Activated B cell treated with CpG ODN at 0.5 μM for 24 hours (primary cell): ENCODE results near the gene LPAR2. TPM values are rescaled to one million over a fixed set of nuclear protein-coding genes. Genes with fewer than 3 reads are reported as not detected.

Experiments used
- ATAC-seq: fragments of 200-7000 bp; cut with Tn5 transposase; one replicate; pipeline ENCODE4 v1.10.0; 2021; ENCODE audit warnings: low read depth, mild to moderate bottlenecking, moderate library complexity
- CTCF ChIA-PET: fragments of 350-600 bp; sonication (Branson Sonifier 250); formaldehyde crosslinking; loops from one replicate; lab custom pipeline; 2021; ENCODE audit warnings: antibody characterized with exemption; lab: Charles Lee
- POLR2A ChIA-PET: fragments of 350-600 bp; sonication (Branson Sonifier 250); formaldehyde crosslinking; loops from one replicate; lab custom pipeline; 2021; ENCODE audit warnings: antibody characterized with exemption; lab: Charles Lee
- DNase-seq: peaks from one replicate; pipeline ENCODE4 v3.0.0; 2022
- H3K27ac Mint-ChIP-seq: one replicate; pipeline ENCODE4 v1.8.0; 2020; ENCODE audit warnings: mixed read lengths
- H3K27me3 Mint-ChIP-seq: one replicate; pipeline ENCODE4 v1.8.0; 2021; ENCODE audit warnings: mixed read lengths
- H3K36me3 Mint-ChIP-seq: one replicate; pipeline ENCODE4 v1.8.0; 2021; ENCODE audit warnings: low read depth, mixed read lengths
- H3K4me1 Mint-ChIP-seq: one replicate; pipeline ENCODE4 v1.8.0; 2021; ENCODE audit warnings: mixed read lengths
- H3K4me3 Mint-ChIP-seq: one replicate; pipeline ENCODE4 v1.8.0; 2020; ENCODE audit warnings: mild to moderate bottlenecking, mixed read lengths
- H3K9me3 Mint-ChIP-seq: one replicate; pipeline ENCODE4 v1.8.0; 2020; ENCODE audit warnings: mixed read lengths
- intact Hi-C: fragments of 100-400 bp; cut with micrococcal nuclease; formaldehyde crosslinking; loops from one replicate; pipeline ENCODE4 v1.15.1; 2024
- total RNA-seq: library from RNA; stranded (reverse); gene quantifications from 2 replicates; pipeline ENCODE4 v1.2.3, GENCODE V29; 2022
- TF ChIP-seq, protein P1 (sequence below): fragments of 200-600 bp; IDR thresholded peaks from one replicate; pipeline ENCODE4 v1.8.0; 2022; ENCODE audit warnings: antibody characterized with exemption, mild to moderate bottlenecking

LPAR2 gene
- total RNA-seq, 1 donor from 2014 or later: 33.7 TPM

DNA sequence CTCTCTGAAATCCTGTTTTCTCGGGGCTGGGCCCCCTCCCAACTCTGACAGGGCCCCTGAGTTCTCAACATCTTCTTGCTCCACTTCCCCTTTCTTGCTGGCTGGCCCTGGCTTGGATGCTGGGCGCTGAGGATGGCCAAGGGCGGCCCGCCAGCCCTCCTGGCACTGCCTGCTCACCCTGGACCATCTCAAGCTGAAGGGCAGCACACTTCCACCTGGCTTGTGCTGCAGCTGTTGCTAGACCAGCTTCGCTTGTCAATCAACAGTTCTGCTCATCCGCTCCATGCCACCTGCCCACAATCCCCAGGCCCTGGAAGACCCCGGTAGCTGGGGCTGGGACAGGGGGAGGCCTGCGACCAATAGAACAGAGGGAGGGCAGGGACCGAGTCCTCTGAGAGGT is 22.3 kb upstream of the LPAR2 start:
- no peak overlapping the region for H3K4me3 Mint-ChIP-seq
- intact Hi-C loops: no loop called here
- DNase-seq (no peak), ATAC-seq (no peak)
- ChIA-PET POLR2A (interaction anchor here (0.7 to 1.7 kb wide), 2 partner anchors 12 to 19 kb away, joined by 3 to 6 read pairs; no protein-coding TSS in a partner anchor), CTCF (interaction anchor here (1.9 kb wide), 1 partner anchor 118 kb away, joined by 10 read pairs; no protein-coding TSS in a partner anchor)
- no peaks in the 10 kb centered on the region for H3K27me3 Mint-ChIP-seq
- no peaks in the 10 kb centered on the region for H3K4me1 Mint-ChIP-seq
- H3K9me3 Mint-ChIP-seq: no peaks in the 10 kb centered on the region
- no peak overlapping the region for H3K27ac Mint-ChIP-seq
- TF ChIP-seq, protein P1, sequence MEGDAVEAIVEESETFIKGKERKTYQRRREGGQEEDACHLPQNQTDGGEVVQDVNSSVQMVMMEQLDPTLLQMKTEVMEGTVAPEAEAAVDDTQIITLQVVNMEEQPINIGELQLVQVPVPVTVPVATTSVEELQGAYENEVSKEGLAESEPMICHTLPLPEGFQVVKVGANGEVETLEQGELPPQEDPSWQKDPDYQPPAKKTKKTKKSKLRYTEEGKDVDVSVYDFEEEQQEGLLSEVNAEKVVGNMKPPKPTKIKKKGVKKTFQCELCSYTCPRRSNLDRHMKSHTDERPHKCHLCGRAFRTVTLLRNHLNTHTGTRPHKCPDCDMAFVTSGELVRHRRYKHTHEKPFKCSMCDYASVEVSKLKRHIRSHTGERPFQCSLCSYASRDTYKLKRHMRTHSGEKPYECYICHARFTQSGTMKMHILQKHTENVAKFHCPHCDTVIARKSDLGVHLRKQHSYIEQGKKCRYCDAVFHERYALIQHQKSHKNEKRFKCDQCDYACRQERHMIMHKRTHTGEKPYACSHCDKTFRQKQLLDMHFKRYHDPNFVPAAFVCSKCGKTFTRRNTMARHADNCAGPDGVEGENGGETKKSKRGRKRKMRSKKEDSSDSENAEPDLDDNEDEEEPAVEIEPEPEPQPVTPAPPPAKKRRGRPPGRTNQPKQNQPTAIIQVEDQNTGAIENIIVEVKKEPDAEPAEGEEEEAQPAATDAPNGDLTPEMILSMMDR: no peak
- H3K36me3 Mint-ChIP-seq: peaks cover 89% of the 10 kb centered on the region

DNA sequence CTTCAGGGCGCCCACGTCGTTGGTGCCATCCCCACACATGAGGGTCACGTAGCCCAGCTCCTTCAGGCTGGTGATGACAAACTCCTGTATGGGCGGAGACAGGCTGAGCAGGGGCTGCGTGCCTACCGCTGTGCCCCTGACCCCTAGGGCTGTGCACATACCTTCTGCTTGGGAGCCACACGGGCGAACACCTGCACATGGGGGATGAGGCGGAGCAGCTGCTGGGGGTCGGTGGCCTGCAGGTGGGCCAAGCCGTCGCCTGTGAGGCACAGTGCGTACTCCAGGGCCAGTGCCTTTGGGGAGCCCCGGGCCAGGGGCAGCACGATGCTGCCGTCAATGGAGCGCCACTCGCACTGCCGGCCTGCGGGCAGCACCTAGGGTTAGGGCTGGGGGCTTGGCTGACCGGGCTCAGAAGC is 21.6 kb upstream of the LPAR2 start:
- Mint-ChIP-seq H3K4me1 (no peaks in the 10 kb centered on the region), H3K4me3 (no peak overlapping the region), H3K27me3 (no peaks in the 10 kb centered on the region), H3K36me3 (peaks cover 87% of the 10 kb centered on the region), H3K27ac (no peak overlapping the region), H3K9me3 (no peaks in the 10 kb centered on the region)
- no peak for ATAC-seq
- TF ChIP-seq, protein P1: no peak
- CTCF ChIA-PET: interaction anchor here (1.9 kb wide), 1 partner anchor 117 kb away, joined by 10 read pairs; no protein-coding TSS in a partner anchor
- DNase-seq: no peak
- POLR2A ChIA-PET: interaction anchor here (0.6 kb wide), 1 partner anchor 14 kb away, joined by 3 read pairs; no protein-coding TSS in a partner anchor
- intact Hi-C loops: no loop called here

- no peak for ATAC-seq
- TF ChIP-seq, protein P1: no peak
- Mint-ChIP-seq H3K4me3 (no peak overlapping the region), H3K27ac (no peak overlapping the region), H3K27me3 (no peaks in the 10 kb centered on the region), H3K4me1 (no peaks in the 10 kb centered on the region), H3K9me3 (no peaks in the 10 kb centered on the region), H3K36me3 (peaks cover 86% of the 10 kb centered on the region)
- CTCF ChIA-PET: interaction anchor here (1.9 kb wide), 1 partner anchor 117 kb away, joined by 10 read pairs; no protein-coding TSS in a partner anchor
- intact Hi-C loops: no loop called here
- no peak for DNase-seq
- POLR2A ChIA-PET: interaction anchor here (0.6 kb wide), 1 partner anchor 15 kb away, joined by 3 read pairs; no protein-coding TSS in a partner anchor
These were observed 21.1 kb upstream of the LPAR2 start for GRCh38 chr19:19649155-19649554.

DNA sequence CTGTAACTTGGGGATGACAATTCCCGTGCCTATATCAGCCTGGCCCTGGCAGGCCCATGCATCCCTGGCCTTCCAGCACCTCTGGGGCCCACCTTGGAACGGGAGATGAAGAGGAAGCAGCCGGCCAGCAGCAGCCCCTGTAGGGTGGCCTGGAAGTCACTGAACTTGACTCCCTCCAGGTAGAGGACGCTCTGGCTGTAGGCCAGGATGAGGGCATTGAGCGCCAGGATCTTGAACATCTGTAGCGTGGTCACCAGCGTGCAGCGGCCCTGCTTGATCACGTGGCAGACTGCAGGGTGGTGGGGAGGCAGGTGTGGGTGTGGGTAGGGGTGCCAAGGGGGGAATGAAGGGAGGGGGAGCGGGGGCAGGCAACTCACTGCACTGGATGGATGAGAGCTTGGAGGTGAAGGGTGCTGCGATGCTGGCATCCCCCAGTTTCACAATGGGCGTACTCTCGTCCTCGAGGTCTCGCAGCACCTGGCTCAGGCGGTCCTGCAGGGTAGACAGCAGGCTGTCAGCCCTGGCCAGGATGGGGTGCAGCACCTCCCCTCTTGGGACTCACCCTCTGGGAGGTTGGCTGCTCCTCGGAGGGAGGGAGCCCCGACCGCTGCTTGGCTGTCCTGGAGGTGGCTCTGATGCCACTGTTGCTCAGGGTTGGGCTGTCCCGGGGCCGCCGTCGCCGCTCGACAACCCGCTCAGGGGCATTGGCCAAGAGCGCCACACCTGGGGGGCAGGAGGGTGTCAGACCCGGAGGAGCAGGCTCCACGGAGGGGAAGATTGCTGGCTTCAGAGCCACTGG is 19.2 kb upstream of the LPAR2 start:
- intact Hi-C loops: no loop called here
- Mint-ChIP-seq H3K4me1 (peaks cover 14% of the 10 kb centered on the region), H3K27ac (no peak overlapping the region), H3K9me3 (no peaks in the 10 kb centered on the region), H3K27me3 (no peaks in the 10 kb centered on the region), H3K36me3 (peaks cover 88% of the 10 kb centered on the region), H3K4me3 (no peak overlapping the region)
- no peak for ATAC-seq
- TF ChIP-seq, protein P1: no peak
- ChIA-PET CTCF (interaction anchor here (1.4 kb wide), 1 partner anchor 115 kb away, joined by 5 read pairs; no protein-coding TSS in a partner anchor), POLR2A (no interaction called here)
- DNase-seq: no peak

DNA sequence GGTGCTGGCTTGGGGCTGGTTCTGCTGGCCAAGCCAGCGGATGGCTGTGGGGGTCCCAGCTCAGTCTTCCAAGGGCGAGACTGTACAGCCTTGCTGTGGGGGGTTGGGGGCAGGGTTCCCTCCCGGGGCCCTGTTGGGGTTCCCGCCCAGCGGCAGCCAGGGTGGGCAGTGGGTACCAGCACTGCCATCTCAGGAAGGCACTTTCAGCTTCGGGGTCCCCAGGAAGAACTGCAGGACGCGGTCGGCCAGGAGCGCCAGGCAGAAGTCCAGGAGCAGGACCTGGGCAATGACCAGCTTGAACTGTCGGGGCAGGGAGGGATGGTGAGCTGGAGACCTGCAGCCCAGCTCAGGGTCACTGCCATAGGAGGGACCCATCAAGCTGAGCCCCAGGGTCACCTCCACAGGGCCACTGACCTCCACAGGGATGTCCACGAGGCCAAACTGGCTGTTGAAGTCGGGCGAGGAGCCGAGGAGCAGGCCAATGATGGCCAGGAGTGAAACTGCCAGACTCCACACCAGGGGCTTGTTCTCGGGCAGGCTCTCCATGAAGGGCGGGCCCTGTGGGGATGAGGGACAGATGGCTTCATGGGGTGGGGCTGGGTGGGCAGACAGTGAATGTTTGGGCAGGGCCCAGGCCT is 17.3 kb upstream of the LPAR2 start:
- Mint-ChIP-seq H3K36me3 (peaks cover 81% of the 10 kb centered on the region), H3K4me1 (peaks cover 19% of the 10 kb centered on the region), H3K4me3 (no peak overlapping the region), H3K27ac (no peak overlapping the region), H3K27me3 (no peaks in the 10 kb centered on the region), H3K9me3 (no peaks in the 10 kb centered on the region)
- ATAC-seq (no peak), DNase-seq (no peak)
- ChIA-PET CTCF (interaction anchor here (2.4 kb wide), 1 partner anchor 114 kb away, joined by 46 read pairs; no protein-coding TSS in a partner anchor), POLR2A (interaction anchor here (0.5 kb wide), 1 partner anchor 116 kb away, joined by 7 read pairs; no protein-coding TSS in a partner anchor)
- intact Hi-C loops: no loop called here
- TF ChIP-seq, protein P1: no peak
